K562 (cell line): ENCODE results near the gene TCP11X2. TPM values are rescaled to one million over a fixed set of nuclear protein-coding genes. Genes with fewer than 3 reads are reported as not detected.

Experiments
- CUX1 ChIP-seq: fragments of 200-800 bp; sonication (Bioruptor generic); IDR thresholded peaks from 2 replicates; pipeline ENCODE4 v1.6.1; 2016; ENCODE audit warnings: missing genetic modification characterization, missing compliant biosample characterization
- PYGO2 ChIP-seq: fragments of 450-650 bp; IDR thresholded peaks from 2 replicates; pipeline ENCODE4 v1.6.1; 2016; ENCODE audit warnings: mild to moderate bottlenecking, missing genetic modification characterization, moderate library complexity, missing compliant biosample characterization
- RBM39 ChIP-seq: fragments of 200-400 bp; formaldehyde crosslinking; optimal IDR thresholded peaks from 2 replicates; pipeline ENCODE3; 2018; ENCODE audit warnings: low read depth, low read length
- STAT5A ChIP-seq: IDR thresholded peaks from 2 replicates; pipeline ENCODE4 v1.6.1; 2012; ENCODE audit warnings: low read length, inconsistent platforms, borderline replicate concordance
- ZKSCAN1 ChIP-seq: fragments of 150-350 bp; IDR thresholded peaks from 2 replicates; pipeline ENCODE4 v1.6.1; 2016; ENCODE audit warnings: low read depth, low read length
- ZNF347 ChIP-seq: fragments of 450-650 bp; formaldehyde crosslinking; IDR thresholded peaks from 2 replicates; pipeline ENCODE4 v1.4.0; 2020; ENCODE audit warnings: low read depth, mild to moderate bottlenecking, moderate library complexity
- polyA plus RNA-seq, 8 experiments: library from polyadenylated mRNA; depleted of rRNA in 4 of 8; stranded (reverse) in 5 of 8; unstranded in 3 of 8; fragments of >200 nt; fragmentation: Nextera tagmentation in 2 of 8; fragmentation: Illumina TruSeq in 1 of 8; extraction: Ambion mirVana in 2 of 8; extraction: Trizol in 1 of 8; gene quantifications; 2 replicates each; pipeline versions ENCODE4 v1.2.1 to v1.2.3, GENCODE V29; 2011 to 2014; ENCODE audit warnings: inconsistent platforms in 1 of 8, missing spikeins in 1 of 8
- total RNA-seq, 7 experiments: library from RNA; depleted of rRNA in 6 of 7; stranded (reverse); fragments of >200 nt in 6 of 7; fragmentation: Illumina TruSeq in 2 of 7; extraction: Trizol in 2 of 7; gene quantifications; 2 replicates each; pipeline versions ENCODE4 v1.2.1 to v1.2.3, GENCODE V29; 2011 to 2021; ENCODE audit warnings: low replicate concordance in 1 of 7

The TCP11X2 gene
- total and polyA plus RNA-seq, 9 of the 15 experiments (the other 6 are each of a cell fraction or from before 2014, with no cell fraction given), result not detected

- no peak for TF ChIP-seq CUX1
- no peak for TF ChIP-seq RBM39
- no peak for TF ChIP-seq ZKSCAN1
- TF ChIP-seq STAT5A, result no peak
- no peak for TF ChIP-seq ZNF347
- no peak for TF ChIP-seq PYGO2 (tag)
Observed at GRCh38 chrX:102515975-102516941, 44.6 kb upstream of the TCP11X2 start, which contains the start of gene TMSB15A (continued).
